Stomach (tissue), 4 donors: ENCODE data around the gene PALM2AKAP2.

Source experiments
- CTCF ChIP-seq, 7 experiments: fragments of 450-650 bp in 4 of 7; fragments of 200-600 bp in 3 of 7; sonication (generic) in 3 of 7; IDR thresholded peaks; one replicate each; pipeline ENCODE4 v1.5.1; 2016 to 2019; ENCODE audit warnings: antibody characterized with exemption in 7 of 7, control low read depth in 2 of 7, mild to moderate bottlenecking in 1 of 7
- EP300 ChIP-seq: sonication (generic); formaldehyde crosslinking; IDR thresholded peaks from one replicate; pipeline ENCODE4 v1.6.1; 2017; ENCODE audit warnings: antibody characterized with exemption
- POLR2A ChIP-seq, 4 donors: fragments of 450-650 bp; IDR thresholded peaks; one replicate each; pipeline ENCODE4 v1.6.1; 2016; ENCODE audit warnings: antibody characterized with exemption in 4 of 4, control low read depth in 2 of 4, mild to moderate bottlenecking in 1 of 4, moderate library complexity in 1 of 4
- POLR2AphosphoS5 ChIP-seq, 3 donors: sonication (generic); formaldehyde crosslinking; IDR thresholded peaks; one replicate each; pipeline ENCODE4 v1.6.1; 2016; ENCODE audit warnings: antibody characterized with exemption in 3 of 3

GRCh38 chr9:109776391-109776790 is 3.6 kb upstream of the PALM2AKAP2 start:
- TF ChIP-seq CTCF (IDR thresholded peaks at IDR 0.05) (no peak), EP300 (no peak), POLR2AphosphoS5 (IDR thresholded peaks at IDR 0.05) (no peak), POLR2A (IDR thresholded peaks at IDR 0.05) (no peak)
